DMS79 (cell line): ENCODE measurements around the gene VPS72.

ENCODE experiments used
- DNase-seq: peaks from one replicate; lab custom pipeline; 2025; lab: John Stamatoyannopoulos, UW

VPS72 gene

GRCh38 chr1:151187205-151187604 lies 2.8 kb downstream of the VPS72 start:
- DNase-seq, result no peak

DNA sequence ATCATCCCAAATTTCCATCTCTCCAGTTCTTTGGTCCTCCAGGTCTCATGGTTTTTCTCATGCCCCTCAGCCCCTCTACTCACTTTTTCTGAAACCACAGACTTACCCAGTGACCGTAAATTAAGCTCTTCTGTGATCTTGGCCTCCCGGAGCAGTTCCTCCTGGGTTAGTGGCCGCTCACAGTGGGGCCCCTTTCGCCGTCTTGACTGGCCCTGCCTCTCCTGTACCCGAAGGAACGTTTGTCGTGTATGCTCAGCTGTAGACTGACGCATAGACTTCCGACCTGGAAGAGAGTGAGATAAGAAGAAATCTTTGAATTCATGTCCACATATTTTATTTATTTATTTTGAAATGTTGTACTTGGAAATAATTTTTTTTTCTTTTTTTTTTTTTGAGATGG lies 5.8 kb downstream of the VPS72 start:
- DNase-seq, result no peak

DNA sequence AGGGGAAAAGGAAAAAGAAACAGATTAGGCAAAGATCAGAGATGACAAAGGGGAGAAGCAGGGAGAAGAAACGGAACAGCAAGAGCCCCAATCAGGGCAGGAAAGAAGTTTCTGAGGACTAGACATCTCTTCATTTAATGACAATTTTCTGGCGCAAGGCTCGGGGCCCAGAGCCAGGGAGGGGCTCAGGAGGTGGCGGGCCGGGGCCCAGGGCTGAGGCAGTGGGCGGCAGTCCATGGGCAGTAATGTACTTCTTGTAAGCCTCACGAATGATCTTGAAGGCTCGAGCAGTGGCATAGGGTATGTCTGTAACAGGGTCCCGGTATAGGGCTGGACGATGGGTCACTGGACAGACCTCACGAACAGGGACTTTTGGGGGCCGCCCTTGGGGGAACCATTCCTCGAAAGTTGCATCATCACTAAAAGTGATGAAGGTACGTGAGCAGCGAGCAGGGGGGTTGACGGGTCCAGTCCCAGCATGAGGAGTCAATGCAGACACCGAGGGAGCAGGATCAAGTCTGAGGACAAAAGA lies 13.4 kb downstream of the VPS72 start:
- no peak for DNase-seq

- no peak for DNase-seq
Measured at GRCh38 chr1:151175863-151176262, 14.1 kb downstream of the VPS72 start, which contains the start of gene TMOD4. TSS of gene TMOD4 (minus strand) at chr1:151175981. CDS start at chr1:151174875, 1,106 bp downstream.

GRCh38 chr1:151175041-151175741 lies 14.8 kb downstream of the VPS72 start:
- DNase-seq, result no peak

- DNase-seq, result no peak
Measured at GRCh38 chr1:151171190-151171589, 18.8 kb downstream of the VPS72 start.

GRCh38 chr1:151167116-151167515 lies 22.9 kb downstream of the VPS72 start:
- DNase-seq, result no peak

GRCh38 chr1:151166505-151166956 lies 23.5 kb downstream of the VPS72 start:
- peak; percentile 17 for DNase-seq

DNA sequence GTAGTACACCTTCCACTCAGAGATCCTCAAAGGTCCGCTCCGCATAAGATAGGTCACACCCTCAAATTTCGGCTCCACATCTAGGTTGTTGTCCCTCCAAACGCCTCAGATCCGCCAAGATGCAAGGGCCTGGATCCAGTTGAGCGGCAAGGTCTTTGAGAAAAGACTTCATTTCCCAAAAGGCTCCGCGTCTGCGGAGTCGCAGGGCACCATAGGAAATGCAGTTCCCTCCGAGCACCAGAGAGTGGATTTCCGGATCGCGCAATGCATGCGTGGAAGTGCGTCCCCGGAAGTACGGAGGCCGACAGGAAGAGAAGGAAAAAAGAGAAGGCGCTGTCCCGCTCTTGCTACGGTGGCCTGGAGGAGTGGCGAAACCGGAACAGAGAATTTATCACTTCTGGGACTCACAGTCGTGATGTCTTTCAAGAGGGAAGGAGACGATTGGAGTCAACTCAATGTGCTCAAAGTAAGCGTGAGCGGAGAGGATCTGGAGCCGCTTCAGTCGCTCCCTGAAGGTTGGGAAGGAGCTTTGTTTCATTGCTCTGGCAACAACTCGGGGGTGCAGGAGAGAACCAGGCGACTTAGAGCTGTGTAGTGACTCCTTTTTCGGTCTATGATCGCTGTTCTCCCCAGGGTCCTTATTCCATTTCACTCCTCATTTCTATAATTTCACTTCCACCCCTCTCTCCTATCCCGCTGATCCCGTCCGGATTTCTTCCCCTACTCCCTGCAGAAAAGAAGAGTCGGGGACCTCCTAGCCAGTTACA lies 24.1 kb downstream of the VPS72 start, which contains the start of the genes LYSMD1 and SCNM1:
TSS of gene LYSMD1 (minus strand) at position 165 of the 767 bp plus-strand sequence. CDS start 644 bp downstream, outside the sequence.
TSS of gene SCNM1 (plus strand) at position 407 of the 767 bp plus-strand sequence. CDS start at position 416, 9 bp downstream.
- DNase-seq, result peak; percentile 98

GRCh38 chr1:151165281-151165737 lies 24.7 kb downstream of the VPS72 start:
- no peak for DNase-seq

GRCh38 chr1:151164732-151165280 lies 25.2 kb downstream of the VPS72 start:
- DNase-seq, result no peak

DNA sequence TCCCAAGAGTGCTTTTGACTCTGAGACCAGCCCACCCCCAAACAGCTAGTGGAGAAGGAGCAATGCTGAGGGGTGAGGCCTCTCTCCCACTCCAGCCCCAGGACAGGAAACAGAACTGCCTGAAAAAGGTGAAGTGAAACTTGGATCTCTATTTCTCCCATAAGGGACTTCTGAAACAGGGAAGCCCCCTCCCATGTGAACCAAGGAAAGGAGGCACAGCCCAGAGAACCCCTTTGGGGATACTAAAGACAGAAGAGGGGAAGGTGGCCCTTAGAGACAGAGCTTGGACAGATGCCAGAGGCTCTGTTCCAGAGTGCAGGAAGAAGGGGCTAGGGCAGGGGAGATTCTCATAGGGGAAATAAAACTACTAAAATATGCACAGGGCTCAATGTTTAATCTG lies 30.6 kb downstream of the VPS72 start:
- no peak for DNase-seq

DNA sequence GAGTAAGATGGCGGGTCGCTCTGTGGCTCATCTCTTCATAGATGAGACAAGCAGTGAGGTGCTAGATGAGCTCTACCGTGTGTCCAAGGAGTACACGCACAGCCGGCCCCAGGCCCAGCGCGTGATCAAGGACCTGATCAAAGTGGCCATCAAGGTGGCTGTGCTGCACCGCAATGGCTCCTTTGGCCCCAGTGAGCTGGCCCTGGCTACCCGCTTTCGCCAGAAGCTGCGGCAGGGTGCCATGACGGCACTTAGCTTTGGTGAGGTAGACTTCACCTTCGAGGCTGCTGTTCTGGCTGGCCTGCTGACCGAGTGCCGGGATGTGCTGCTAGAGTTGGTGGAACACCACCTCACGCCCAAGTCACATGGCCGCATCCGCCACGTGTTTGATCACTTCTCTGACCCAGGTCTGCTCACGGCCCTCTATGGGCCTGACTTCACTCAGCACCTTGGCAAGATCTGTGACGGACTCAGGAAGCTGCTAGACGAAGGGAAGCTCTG lies 31.2 kb downstream of the VPS72 start:
- no peak for DNase-seq

DNA sequence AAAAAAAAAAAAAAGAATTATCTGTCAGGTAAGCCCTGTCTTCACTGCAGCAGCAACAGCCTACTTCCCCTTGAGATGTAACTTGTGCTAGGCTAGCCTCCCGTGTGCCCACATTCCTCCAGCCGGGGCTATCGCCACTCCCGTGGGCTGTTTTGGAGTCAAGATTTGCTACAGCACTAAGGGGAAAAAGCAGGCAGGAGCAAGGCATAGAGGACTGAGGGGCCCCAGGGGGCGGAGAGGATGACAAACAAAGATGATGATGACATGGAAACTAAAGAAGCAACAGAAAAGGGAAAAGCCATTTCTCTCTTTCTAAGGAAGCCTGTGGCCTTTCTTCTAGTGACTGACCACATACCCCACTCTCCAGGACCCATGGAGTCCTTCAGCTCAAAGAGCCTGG lies 31.7 kb downstream of the VPS72 start:
- DNase-seq, result no peak

GRCh38 chr1:151157067-151157531 lies 32.9 kb downstream of the VPS72 start:
- DNase-seq, result no peak

GRCh38 chr1:151156515-151156819 lies 33.5 kb downstream of the VPS72 start, which contains the start of gene TNFAIP8L2:
TSS of gene TNFAIP8L2 (plus strand) at chr1:151156649. CDS start at chr1:151158698, 2,049 bp downstream.
- DNase-seq, result no peak

GRCh38 chr1:151147665-151148064 lies 42.3 kb downstream of the VPS72 start:
- no peak for DNase-seq

GRCh38 chr1:151147132-151147503 lies 42.9 kb downstream of the VPS72 start:
- no peak for DNase-seq

GRCh38 chr1:151146412-151147131 lies 43.4 kb downstream of the VPS72 start, which contains the start of gene SEMA6C:
TSS of gene SEMA6C (minus strand) at chr1:151146631. CDS start at chr1:151142621, 4,010 bp downstream.
- DNase-seq, result peak; percentile 78

DNA sequence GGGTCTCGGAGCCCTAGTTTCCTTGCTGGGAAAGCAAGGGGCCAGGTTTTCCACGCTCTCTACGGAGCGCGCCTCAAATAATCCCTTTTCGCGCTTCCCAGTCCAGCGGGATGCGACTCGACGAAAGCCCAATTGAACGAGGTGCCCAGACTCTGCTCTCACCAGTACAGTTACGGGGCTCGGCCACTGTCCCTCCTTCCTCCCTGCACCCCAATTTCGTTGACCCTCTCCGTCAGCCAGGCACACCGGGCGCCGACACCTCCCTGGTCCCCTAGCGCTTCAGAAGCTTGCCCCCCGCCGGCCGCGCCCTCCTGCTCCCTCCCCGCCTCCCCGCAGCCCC lies 44.0 kb downstream of the VPS72 start:
- no peak for DNase-seq

DNA sequence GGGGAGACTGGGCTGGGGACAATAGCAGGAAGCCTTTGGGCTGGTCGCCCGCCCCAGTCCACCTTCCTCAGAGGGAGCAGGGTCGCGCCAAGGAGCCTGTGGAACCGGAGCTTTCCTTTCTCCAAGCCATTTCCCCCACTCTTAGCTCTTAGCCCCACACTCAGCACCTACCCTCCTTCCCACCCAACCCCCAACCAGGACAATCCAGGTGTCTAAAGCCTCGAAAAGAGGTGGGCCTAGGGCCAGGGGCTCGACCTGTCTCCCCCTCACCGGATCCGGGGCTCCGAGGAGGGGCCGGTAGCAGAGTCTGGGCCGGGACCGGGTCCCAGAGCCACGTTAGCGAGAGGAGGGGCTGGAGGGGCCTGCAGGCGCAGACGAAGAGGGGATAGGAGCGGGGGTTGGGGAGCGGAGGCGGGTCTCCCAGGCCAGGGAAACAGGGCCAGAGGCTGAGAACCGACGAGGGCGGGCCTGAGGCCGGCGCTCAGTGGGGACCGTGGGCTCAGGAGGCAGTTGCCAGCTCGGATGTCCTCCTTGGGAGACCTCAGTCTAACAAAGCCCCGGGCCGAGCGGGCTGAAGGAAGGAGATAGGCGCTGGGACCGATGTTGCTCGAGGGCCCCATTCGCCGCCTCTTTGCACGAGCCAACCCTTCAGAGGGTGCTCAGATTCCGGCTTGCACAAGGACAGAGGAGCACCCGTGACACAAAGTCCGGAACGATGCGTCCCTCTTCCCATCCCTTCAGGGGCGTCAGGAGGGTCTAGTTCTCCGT lies 44.5 kb downstream of the VPS72 start:
- peak; percentile 35 for DNase-seq
